ENCODE results near the gene KIZ. TPM values are rescaled to one million over a fixed set of nuclear protein-coding genes. Genes with fewer than 3 reads are reported as not detected.

KIZ gene
- total RNA-seq, 1 donor from 2014 or later, result 6.9 TPM

DNA sequence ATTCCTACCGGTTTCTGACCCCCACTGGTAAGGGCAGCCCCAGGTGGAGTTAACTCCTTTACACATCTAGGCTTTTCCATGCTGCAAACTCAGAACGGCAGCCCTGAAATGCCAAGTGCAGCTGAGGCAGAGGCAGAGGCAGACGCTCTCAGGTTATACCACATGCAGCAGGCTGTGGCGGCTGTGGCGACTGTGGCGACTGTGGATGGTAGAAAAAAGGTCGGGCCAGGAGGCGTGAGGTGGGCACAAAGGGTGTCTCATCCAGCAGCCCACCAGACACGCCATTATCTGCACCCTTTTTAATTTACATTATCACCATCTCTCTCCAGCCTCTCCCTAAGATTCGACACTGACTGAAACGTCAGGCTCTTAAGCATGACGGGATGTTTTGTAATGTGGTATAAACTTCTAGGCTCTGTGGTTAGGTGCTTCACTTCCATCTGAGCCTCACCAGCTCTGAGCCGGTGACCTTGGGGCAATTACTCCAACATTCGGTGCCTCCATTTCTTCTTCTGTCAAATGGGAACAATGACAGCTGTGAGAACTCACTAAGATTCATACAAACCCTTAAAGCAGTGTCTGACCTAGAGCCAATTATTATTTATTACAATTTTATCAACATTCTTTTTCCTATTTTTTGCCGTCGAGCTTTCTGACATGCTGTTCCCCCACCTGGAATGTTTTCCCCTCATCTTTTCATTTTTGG, 8.2 kb downstream of the KIZ start:
- DNase-seq (ENCODE audit: low spot score in 2 of 2), result no peak
- FAIRE-seq, result no peak

DNA sequence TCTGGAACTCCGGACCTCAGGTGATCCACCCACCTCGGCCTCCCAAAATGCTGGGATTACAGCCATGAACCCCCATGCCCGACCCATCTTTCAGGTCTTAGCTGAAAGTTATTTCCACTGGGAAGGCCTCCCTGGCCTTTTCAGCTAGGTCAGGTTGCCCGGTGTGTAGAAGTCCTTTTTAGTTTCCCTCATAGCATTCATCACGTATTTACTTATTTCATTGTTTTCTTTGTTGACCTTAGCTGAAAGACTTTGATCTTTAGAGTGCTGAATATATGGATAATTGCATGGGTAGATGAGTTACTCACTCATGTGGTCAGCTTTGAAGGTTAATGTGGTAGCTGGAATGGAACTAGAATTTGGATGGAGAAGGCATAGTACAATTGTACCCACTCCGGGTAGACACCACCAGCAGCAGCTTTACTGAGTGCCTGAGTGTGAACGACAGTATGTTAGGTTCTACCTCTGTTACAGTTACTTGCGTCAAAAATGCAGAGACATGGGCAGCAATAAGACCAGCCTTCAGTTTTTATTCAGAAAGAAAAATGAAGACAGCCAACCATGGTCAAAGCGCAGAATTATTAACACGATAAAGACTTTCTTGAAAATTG, 9.1 kb downstream of the KIZ start:
- no peak for DNase-seq (ENCODE audit: low spot score in 2 of 2)
- no peak for FAIRE-seq

DNA sequence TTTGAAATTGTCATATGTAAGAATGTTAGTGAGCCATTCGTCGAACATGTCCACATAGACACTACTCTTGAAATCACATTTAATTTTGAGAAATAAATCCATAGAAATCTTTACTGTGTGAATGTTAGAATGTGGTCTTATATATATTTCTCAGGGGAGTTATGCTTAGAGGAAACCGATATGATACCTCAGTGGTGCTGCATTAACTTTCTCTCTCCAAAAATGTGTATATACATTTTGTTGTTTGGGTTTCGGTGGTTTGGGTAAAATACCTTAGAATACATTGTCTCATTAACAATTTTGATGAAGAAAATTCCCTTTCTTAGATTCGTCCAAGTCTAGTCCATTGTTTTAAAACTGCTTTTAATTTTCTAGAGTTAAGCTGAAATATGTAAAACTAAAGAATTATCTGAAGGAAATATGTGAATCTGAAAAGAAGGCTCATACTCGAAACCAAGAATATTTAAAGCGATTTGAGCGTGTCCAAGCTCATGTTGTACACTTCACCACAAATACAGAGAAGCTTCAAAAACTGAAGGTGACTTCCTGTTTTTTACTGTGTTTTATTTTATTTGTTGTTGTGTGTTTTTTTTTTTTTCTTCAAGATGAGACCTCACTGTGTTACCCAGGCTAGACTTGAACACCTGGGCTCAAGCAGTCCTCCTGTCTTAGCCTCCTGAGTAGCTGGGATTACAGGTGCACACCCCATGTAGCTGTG, 10.3 kb downstream of the KIZ start:
- FAIRE-seq (no peak), DNase-seq (ENCODE audit: low spot score in 2 of 2) (no peak)

DNA sequence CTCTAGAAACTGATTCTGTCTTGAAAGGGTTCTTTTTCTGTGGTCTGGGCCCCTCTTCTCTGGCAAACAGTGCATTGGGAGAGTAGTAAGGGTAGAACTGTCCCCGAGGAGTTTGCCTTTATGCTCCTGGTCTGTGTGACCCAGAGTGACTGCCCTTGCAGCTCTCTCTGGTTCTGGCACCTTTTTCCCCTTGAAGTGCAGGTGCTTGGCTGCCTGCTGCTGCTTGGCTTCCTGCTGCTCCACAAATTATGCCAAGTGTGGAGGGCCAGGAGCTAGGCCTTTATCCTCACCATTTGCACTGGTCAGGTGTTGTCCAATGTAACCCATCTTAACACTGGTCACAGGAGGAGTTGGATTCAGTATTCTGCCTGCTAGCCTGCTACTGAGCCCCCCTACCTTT, 11.2 kb downstream of the KIZ start:
- DNase-seq (ENCODE audit: low spot score in 2 of 2), result no peak
- FAIRE-seq, result no peak

DNA sequence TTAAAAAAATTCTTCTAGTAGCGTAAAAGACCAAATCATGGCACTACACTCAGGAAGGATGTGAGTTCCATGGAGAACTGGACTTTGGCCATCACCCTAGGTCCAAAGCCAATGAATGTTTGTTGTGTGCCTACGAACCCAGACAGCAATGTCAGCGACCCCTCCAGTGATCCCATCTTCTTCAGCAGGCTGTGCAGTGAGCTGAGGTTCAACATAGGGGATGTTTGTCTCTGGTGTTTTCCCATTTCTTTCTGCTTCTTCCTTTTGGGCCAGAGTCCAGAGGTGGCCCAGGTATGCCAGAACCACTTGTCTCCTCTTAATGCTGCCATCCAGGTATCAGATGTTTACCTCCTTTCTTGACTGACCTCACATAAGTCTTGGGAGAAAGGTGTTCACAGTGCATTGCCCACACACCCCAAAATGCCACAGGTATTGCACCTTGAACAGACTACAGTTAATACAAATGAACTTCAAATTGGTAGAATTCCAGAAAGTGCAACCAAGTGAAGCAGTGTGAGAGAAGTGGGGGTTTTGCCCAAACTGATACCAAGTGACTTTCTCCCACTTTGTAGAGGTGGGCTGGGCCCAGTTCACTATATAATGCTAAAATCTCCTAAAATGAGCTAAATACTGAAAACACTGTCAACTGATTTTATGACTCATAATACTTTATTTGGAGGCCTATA, 14.1 kb downstream of the KIZ start:
- no peak for FAIRE-seq
- DNase-seq (ENCODE audit: low spot score in 2 of 2), result no peak

DNA sequence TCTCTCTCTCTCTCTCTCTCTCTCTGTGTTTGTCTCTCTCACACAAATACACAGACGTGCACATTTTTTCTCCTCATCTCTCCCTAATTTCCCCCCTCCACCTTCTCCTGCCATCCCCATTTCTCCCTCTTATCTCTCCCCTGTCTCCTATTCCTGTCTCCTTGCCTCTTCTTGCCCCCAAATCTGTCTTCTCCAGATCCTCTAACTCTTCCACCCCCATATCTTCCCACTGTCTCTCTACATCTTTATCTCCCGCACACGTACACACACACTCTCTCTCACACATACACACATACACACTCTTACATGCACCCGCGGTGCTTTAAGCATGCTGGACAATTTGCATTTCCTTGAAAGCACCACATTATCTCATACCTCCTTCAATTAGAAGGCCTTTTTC, 15.9 kb downstream of the KIZ start:
- FAIRE-seq, result no peak
- DNase-seq (ENCODE audit: low spot score in 2 of 2), result no peak

DNA sequence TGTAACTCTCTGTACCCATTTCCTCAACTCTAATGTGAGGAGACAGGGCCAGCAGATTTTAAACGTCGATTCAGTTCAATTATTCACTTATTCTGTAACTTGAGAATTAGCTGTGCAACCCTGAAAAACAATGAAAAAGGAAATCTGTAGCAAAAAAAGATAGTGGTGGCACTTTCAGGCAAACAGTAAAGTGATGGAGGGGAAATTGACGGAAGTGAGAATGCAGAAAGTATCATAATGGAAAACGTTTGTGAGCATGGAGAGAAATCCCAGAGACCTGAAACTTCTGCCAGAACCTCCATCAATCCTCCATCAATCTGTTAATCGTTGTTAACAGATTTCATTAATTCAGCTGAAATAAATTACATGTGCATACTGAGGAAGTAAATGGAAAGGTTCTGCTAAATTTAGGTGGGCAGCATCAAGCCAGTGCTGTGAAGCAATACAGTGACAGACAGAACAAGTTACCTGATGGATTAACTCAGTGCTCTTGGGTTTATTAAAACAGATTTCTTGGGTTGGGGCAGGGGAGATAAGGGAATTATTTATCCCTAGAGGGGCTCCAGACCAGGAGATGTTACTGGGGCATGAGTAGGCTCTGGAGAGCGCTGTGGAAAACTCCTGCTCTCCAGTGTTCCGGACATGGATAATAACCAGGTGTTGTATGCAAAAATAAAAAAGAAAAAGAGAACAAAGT, 17.5 kb downstream of the KIZ start:
- FAIRE-seq, result no peak
- DNase-seq (ENCODE audit: low spot score in 2 of 2), result no peak

DNA sequence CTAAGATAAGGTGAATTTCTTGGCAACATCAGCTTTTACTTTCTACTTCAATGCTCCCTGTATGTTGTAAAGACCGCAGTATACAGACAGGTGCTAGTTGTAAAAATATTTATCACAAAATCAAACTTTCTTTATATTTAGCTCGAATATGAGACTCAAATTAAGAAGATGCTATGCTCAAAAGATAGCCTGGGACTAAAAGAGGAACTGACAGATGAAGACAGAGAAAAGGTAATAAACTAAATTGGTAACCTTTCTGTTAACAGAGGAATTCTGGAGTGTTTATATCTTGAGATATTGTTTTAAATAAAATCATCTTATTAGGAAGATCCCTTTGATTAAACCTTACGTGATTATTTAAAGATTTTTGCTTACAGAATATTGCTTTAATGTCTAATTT, 19.5 kb downstream of the KIZ start:
- no peak for DNase-seq (ENCODE audit: low spot score in 2 of 2)
- no peak for FAIRE-seq

DNA sequence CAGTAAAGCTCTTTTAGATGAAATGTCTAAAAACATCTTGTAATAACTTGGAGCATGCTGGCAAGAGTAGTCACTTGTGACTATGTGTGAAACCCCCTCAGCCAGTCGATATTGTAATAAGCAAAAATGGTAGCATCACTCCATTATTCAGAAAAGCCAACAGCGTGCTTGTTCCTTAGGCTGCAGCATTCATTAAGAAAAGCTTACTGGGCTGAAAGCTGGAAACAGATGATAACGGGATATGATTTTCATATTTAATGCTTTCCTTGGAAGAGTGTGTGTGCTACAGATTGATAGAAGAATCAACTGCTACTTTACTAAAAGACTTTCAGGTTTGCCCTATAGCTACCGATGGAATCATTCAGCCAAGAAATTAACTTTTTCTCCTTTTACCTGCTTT, 20.3 kb downstream of the KIZ start:
- FAIRE-seq, result no peak

DNA sequence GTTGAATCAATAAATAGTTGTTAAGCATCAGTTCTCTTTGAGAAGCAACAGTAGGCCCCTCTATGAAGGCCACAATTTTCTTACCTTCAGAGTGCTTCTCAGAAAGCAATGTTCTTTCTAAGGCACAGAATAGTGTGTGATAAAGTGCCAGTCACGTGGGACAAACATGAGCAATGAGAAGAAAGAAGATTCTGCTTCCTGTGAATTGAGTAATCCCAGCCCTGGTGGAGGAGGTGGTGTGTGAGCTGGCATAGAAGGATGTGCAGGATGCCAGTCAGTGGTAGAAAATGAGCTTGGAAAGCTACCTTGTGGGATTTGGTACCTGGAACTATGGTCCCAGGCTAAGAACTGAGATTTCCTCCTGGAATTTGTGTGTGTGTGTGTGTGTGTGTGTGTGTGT, 21.7 kb downstream of the KIZ start:
- no peak for FAIRE-seq
- no peak for DNase-seq (ENCODE audit: low spot score in 2 of 2)

More for the DNA sequence above, 20.3 kb downstream of the KIZ start:
- DNase-seq (ENCODE audit: low spot score in 2 of 2), result no peak

DNA sequence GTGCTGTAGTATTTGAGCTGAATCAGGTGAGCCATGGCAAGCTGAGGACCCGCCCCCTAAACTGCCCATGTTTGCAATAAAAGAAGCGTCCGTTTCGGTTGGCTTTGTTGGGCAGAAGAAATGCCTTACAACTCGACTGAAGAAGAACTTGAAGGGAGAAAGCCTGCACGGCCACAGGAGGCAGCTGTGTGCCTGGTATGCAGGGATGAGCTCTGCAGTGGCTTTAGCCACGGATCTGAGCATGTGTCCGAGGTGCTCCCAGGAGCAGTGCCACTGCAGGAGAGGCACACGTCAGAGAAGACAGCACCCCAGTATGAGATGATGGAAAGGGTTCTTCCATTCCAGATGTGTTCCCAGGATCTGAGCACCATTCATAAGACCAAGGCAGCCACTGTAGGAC, 23.5 kb downstream of the KIZ start:
- DNase-seq (ENCODE audit: low spot score in 2 of 2), result no peak
- no peak for FAIRE-seq

DNA sequence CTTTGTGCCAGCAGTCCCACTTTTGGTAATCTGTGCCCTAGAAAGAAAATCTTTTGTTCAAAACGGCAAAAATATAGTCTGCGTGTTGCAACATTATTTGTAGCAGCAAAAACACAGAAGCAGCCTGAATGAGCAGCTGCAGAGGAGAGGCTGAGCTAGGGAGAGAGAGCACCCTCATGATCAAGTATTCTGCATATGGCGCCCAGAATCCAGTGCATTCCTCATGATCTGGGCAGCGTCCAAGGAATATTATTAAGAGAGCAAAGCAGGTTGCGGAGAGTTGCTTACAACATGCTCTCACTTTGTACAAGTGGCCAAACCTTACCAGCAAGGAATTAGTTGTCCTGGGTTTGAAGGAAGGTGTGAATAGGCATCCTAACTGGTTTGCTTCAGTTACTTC, 25.9 kb downstream of the KIZ start:
- FAIRE-seq (no peak), DNase-seq (ENCODE audit: low spot score in 2 of 2) (no peak)

DNA sequence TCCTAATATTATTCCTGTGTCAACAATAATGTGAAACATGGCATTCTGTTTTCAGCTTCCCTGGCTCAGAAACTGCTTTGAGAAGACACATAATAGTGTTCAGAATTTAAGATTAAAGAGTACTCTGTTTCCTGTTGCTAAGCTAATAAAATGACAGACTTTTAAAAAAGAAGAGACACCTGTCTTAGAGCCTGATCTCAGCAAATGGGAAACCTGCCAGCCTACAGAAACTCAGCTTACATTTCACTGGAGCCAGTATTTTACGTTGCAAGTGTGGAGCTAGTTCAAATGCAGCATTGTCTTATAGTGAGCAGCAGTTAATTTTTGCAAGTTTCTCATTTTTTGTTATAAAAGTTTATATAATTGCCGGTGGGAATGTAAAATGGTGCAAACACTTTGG, 28.8 kb downstream of the KIZ start:
- DNase-seq (ENCODE audit: low spot score in 2 of 2), result no peak
- no peak for FAIRE-seq

DNA sequence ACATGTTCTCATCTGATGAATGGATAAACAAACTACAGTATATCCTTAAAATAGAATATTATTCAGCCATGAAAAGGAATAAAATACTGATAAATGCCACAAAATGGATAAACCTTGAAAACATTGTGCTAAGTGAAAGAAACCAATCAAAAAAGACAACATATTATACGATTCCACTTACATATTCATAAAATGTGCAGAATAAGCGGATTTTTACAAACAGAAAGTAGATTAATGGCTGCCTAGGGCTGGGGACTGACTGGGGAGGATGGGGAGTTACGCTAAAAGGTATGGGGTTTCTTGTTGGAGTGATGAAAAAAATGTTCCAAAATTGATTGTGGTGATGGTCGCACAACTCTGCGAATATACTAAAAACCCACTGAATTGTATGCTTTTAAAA, 29.4 kb downstream of the KIZ start:
- DNase-seq (ENCODE audit: low spot score in 2 of 2) (no peak), FAIRE-seq (no peak)

DNA sequence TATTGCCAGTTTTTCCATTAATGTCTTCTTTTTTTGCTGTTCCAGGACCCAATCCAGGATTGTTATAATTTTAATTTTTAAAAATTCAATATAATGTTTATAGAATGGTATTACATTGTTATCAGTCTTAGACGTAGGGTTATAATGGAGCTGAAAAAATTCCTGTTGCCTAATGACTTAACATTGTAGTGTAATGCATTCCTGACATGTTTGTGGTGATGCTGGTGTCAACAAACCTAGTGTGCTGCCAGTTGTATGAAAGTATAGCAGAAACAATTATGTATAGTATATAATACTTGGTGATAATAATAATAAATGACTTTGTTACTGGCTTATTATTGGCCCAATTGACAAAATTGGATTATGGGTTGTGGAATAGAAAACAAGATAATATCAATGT, 30.4 kb downstream of the KIZ start:
- DNase-seq (ENCODE audit: low spot score in 2 of 2), result no peak
- no peak for FAIRE-seq

DNA sequence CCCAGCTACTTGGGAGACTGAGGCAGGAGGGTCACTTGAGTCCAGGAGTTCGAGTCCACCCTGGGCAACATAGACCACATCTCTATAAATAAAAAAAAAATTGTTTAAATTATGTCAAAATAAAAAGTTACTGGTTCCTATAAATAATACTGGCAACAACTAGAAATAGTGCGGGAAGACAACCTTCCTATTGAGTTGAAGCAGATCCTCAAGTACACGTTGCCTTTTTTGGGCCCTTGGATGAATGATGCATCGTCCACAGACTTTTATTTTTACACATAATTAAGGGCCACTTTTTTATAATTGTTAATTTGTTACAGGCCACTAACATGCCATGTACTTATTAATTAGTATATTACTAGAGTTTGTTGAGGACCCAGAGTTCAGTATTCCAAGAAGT, 31.1 kb downstream of the KIZ start:
- DNase-seq (ENCODE audit: low spot score in 2 of 2), result no peak
- FAIRE-seq, result no peak

DNA sequence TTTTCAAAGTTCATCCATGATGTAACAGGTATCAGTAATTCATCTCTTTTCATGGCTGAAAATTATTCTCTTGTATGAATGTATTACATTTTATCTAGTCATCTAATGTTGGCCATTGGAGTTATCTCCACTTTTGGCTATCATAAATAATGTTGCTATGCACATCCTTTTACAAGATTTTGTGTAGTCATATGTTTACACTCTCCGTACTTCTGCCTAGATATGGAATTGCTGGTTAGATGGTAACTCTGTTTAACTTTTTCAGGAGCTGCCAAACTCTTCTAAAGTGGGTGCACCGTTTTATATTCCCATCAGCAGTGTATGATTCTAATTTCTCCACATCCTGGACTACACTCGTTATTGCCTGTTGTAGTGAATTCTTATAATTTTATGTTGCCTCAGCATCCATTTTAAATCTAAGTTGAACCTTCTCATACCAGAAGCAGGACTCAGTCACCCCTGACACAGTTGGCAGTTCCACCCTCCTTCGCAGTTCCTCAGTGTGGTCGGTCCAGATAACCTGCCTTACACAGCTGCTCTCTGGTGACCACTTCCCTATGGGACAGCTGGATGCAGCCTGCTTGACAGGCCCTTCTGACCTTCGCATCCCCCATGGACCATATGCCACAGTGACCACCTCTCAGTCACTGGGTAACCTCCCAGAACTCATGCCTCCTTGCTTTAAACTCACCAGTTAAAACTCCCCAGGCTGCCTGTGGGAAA, 33.9 kb downstream of the KIZ start:
- DNase-seq (ENCODE audit: low spot score in 2 of 2) (no peak), FAIRE-seq (no peak)

DNA sequence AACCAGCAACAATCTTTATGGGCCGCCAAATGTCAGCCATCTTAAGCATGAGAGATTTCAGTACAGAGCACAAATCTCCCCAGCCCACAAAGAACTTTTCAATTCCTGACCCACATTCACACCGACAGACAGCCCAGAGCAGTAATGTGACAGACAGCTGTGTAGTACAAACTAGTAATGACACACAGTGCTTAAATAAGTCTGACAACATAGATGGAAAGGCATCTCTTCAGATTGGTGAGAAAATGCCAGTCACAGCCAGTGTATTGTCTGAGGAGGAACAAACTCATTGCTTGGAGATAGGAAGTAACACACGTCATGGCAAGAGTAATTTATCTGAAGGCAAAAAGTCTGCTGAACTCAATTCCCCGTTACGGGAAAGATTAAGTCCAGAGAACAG, 36.0 kb downstream of the KIZ start:
- FAIRE-seq, result no peak

DNA sequence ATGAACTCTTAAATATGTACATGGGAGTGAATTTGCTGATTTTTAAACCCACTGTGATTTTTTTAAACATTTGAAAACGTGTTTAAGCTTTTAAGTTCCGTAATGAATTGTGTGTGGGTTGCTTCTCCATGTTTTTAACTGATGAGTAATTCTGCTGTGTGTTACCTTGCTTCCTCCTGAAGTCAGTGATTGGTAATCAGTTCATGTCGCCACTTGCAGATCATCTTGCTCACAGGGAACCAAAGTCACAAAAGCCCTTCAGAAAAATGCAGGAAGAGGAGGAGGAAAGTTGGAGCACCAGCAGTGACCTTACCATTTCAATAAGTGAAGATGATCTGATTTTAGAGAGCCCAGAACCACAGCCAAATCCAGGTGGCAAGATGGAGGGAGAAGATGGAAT, 36.7 kb downstream of the KIZ start:
- FAIRE-seq, result no peak

More for the DNA sequence above, 36.0 kb downstream of the KIZ start:
- no peak for DNase-seq (ENCODE audit: low spot score in 2 of 2)

DNA sequence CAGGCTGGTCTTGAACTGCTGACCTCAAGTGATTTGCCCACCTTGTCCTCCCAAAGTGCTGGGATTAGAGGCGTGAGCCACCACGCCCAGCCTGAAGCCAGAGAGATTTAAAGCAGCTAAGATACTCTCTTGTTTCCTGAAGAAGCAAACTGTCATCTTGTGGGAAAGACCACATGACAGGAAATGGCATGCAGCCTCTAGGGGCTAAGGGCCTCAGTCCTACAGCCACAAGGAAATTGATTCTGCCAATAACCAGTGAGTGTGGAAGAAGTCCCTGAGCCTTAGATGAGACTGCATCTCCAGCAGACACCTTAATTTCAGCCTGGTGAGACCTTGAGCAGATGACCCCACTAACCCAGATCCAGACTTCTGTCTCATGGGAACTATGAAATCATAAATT, 40.9 kb downstream of the KIZ start:
- DNase-seq (ENCODE audit: low spot score in 2 of 2), result no peak
- no peak for FAIRE-seq

More for the DNA sequence above, 36.7 kb downstream of the KIZ start:
- no peak for DNase-seq (ENCODE audit: low spot score in 2 of 2)

All from frontal cortex (tissue), 4 donors.